Cardiac fibroblast (primary cell): Measurements from ENCODE around the gene SPECC1.
"Not testable (repeated sequence)": the region's sequence is repeated elsewhere in the genome, so short reads cannot be mapped to it uniquely, and the experiment has no call there.

Source experiments
- DNase-seq, 2 donors: peaks; one replicate each; pipeline versions ENCODE4 v3.0.0 to v3.0.0-alpha.2; 2010; ENCODE audit warnings: low read depth in 2 of 2
- H3K4me3 ChIP-seq, 2 donors: replicated peaks in 1 of 2; 1 replicate in 1 of 2; 2 replicates in 1 of 2; pipeline ENCODE4 v1.5.1; 2011; ENCODE audit warnings: low read depth in 2 of 2, low read length in 2 of 2, mild to moderate bottlenecking in 2 of 2, moderate library complexity in 1 of 2
- TF ChIP-seq, protein P1 (sequence below): IDR thresholded peaks from one replicate; pipeline ENCODE4 v1.5.1; 2011; ENCODE audit warnings: low read depth, mild to moderate bottlenecking, low read length, inconsistent platforms

Gene SPECC1

DNA sequence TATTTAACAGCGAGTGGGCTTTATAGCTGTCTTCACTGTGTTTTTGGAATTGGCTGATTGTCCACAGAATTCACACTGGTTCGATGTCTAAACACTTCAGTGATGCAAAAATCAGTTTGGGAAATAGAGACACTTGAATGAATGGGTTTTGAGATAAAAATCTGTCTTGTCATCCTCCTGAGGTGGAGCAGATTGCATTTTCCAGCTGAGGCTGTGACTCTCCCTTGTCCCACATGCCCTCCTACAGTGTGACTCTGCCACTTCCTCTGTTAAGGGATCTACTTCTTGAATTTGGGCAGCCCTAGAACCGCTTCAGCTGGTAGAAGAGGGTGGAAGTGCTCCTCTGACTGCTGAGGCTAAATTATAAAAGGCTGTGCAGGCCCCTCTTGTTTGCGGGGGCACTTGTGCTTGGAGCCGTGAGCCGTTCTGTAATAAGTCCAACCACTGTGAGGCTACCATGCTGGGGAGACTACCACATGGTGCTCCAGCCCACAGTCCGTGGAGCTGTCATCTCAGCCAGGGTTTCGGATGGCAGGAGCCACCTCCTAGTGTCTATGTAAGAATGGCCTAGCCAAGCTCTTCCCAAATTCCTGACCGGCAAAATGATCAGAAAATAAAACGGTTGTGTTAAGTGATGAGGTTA is 175.9 kb downstream of the SPECC1 start:
- TF ChIP-seq, protein P1, sequence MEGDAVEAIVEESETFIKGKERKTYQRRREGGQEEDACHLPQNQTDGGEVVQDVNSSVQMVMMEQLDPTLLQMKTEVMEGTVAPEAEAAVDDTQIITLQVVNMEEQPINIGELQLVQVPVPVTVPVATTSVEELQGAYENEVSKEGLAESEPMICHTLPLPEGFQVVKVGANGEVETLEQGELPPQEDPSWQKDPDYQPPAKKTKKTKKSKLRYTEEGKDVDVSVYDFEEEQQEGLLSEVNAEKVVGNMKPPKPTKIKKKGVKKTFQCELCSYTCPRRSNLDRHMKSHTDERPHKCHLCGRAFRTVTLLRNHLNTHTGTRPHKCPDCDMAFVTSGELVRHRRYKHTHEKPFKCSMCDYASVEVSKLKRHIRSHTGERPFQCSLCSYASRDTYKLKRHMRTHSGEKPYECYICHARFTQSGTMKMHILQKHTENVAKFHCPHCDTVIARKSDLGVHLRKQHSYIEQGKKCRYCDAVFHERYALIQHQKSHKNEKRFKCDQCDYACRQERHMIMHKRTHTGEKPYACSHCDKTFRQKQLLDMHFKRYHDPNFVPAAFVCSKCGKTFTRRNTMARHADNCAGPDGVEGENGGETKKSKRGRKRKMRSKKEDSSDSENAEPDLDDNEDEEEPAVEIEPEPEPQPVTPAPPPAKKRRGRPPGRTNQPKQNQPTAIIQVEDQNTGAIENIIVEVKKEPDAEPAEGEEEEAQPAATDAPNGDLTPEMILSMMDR, result no peak
- no peak overlapping the region for H3K4me3 ChIP-seq
- DNase-seq, result no peak

DNA sequence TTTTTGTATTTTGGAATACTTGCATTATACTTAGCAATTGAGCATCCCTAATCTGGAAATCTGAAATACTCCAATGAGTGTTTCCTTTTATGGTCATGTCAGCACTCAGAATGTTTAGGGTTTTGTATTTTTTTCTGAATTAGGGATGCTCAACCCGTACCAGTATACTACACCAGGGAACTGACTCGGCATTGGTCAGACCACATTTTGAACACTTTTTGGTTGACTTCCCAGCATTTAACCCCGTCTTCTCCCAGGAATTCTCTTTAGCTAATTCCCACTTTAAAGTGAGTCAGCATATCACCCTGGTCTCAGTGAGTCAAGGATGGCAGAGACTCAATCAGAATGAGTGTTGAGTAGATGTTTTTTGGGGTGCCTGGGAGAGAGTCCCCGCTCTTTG is 177.9 kb downstream of the SPECC1 start:
- no peak overlapping the region for H3K4me3 ChIP-seq
- TF ChIP-seq, protein P1, result no peak
- peak; percentile 5 to 39 for DNase-seq

DNA sequence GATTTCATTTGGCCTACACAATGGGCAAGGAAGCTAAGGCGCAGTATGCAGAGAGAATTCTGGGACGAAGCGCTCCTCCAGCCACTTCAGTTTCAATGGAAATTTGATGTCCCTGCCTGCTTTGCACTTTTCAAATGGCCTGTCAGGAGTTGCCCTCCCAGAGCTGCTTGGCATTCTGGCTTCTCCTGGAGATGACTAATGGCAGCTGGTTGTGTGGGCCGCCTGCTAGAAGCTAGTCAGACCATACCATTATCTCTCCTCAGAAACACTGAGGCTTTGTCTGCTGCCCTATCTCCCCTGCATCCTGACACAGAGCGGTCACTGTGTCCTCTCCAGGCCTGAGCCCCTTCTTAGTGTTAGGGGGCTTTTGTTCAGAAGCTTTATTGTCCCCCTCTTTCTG is 180.1 kb downstream of the SPECC1 start:
- TF ChIP-seq, protein P1, result no peak
- no peak overlapping the region for H3K4me3 ChIP-seq
- DNase-seq, result peak; percentile 42 to 57

DNA sequence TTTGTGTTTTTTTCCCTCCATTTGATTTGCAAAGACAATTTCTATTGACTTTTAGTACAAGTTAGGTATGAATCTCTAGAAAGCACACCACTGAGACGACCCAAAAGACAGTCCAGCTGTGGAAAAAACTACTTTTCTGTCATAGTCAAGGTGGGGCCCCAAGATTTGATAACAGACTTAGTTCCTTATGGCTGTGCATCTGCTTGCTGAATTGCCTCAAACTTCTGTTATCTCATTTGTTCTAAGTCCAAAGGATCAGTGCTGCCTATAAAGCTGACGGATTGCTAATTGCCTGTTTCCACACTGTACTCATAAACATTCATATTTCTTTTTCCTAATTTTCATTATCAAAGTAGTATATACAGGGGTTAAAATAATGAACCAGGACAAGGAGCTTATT is 180.8 kb downstream of the SPECC1 start:
- TF ChIP-seq, protein P1, result no peak
- DNase-seq, result no peak
- no peak overlapping the region for H3K4me3 ChIP-seq

DNA sequence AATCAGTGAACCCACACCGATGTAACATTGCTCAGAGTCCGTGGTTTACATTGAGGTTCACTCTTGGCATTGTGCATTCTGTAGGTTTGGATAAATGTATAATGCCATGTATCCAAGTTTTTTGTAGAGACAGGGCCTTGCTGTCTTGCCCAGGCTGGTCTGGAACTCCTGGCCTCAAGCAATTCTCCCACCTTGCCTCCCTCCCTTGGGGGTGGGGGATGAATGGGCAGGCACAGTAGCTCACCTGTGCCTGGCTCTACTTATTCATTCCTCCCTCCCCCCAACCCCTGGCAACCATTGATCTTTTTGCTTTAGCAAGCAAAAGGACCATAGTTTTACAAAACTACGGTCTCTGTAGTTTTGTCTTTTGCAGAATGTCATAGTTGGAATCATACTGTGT is 181.4 kb downstream of the SPECC1 start:
- H3K4me3 ChIP-seq, result no peak overlapping the region
- no peak for DNase-seq
- TF ChIP-seq, protein P1, result no peak

DNA sequence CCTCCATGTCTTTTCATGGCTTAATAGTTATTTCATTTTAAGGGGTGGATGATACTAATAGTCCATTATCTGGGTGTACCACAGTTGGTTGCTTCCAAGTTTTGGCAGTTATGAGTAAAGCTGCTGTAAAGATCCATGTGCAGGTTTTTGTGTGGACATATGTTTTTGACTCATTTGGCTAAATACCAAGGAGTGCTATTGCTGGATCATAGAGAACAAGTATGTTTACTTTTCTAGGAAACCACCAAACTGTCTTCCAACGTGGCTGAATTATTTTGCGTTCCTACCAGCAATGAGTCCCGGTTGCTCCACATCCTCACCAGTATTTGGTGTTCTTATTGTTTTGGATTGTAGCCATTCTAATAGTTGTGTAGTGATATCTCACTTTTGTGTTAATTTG is 181.9 kb downstream of the SPECC1 start:
- peak; percentile 73 to 96 for DNase-seq
- no peak overlapping the region for H3K4me3 ChIP-seq
- TF ChIP-seq, protein P1, result no peak

DNA sequence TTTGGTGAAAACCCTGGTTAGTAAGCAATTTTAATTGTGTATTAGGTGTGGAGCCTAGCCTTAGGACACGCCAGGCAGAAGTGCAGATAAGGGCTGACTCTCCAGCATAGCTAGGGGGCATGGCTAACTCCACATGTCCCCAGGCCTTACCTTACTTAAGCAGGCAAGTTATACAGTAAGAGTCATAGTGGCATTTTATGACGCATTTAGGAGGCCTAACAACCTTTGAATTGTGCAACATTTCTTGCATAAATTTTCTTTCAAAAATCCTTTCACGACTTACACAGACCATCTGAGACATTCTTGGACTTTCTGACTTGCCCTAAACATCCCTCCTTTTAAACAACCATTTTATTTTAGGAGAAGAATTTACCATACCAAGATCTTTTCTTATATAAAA is 187.1 kb downstream of the SPECC1 start:
- DNase-seq, H3K4me3 ChIP-seq: not testable (repeated sequence)
